Kidney epithelial cell (primary cell): ENCODE data around the gene SECTM1. TPM values are rescaled to one million over a fixed set of nuclear protein-coding genes. Genes with fewer than 3 reads are reported as not detected.

Experiments used
- DNase-seq: peaks from one replicate; pipeline ENCODE4 v3.0.0-alpha.2; 2010; ENCODE audit warnings: low read depth
- H3K27me3 ChIP-seq: 2 replicates; pipeline ENCODE4 v1.6.0; 2011; ENCODE audit warnings: low read length; ENCODE audit not compliant: control insufficient read depth, insufficient read depth
- H3K36me3 ChIP-seq: 2 replicates; pipeline ENCODE4 v1.5.1; 2011; ENCODE audit warnings: low read length; ENCODE audit not compliant: control insufficient read depth, insufficient read depth
- H3K4me3 ChIP-seq: 2 replicates; pipeline ENCODE4 v1.5.1; 2011; ENCODE audit warnings: low read depth, mild to moderate bottlenecking, control low read depth, low read length
- CTCF ChIP-seq: IDR thresholded peaks from 2 replicates; pipeline ENCODE4 v1.5.1; 2011; ENCODE audit warnings: mild to moderate bottlenecking, moderate library complexity, low read length, control low read depth, inconsistent platforms; ENCODE audit not compliant: insufficient read depth, poor library complexity, severe bottlenecking
- total RNA-seq: library from RNA; depleted of rRNA; stranded (reverse); fragments of >200 nt; gene quantifications from 2 replicates; pipeline ENCODE4 v1.2.3, GENCODE V29; 2015

SECTM1 gene
- total RNA-seq, 1 donor from 2014 or later = not detected

GRCh38 chr17:82291582-82292250 lies 41.9 kb downstream of the SECTM1 start:
- DNase-seq = no peak
- TF ChIP-seq CTCF = no peak
- no peaks in the 10 kb centered on the region for H3K36me3 ChIP-seq
- peak overlapping the region; percentile 66 for H3K4me3 ChIP-seq
- H3K27me3 ChIP-seq = no peaks in the 10 kb centered on the region

DNA sequence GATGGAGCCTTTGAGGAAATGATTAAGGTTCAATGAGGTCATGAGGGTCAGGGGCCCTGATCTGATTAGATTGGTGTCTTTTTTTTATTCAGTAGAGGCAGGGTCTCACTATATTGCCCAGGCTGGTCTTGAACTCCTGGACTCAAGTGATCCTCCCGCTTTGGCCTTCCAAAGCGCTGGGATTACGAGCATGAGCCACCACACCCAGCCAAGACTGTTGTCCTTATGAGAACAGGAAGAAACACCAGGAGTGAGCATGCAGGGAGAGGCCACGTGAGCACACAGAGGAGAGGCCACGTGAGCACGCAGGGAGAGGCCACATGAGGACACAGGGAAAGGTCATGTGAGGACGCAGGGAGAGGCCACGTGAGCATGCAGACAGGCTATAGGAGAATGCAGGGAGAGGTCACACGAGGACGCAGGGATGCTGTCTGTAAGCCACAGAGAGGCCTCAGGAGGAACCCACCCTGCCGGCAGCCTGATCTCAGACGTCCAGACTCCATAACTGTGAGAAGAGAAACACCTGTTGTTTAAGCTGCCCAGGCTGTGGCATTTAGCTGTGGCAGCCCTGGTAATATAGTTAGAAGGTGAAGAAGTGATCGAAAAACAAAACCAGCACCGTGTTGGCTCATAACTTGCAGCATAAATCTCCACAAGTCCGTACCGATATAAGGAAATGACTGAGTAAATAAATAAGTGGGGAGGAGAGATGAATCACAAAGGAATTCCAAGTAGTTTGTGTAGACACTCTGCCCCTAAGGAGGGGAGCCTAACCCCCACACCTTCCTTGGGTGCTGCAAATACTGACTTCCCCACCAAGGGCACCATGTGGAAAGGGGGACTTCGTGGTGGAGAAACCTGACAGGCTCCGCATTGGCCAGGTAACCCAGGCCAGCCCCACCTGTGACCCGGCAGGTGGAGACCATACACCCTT lies 45.4 kb downstream of the SECTM1 start:
- no peak for DNase-seq
- Histone ChIP-seq H3K27me3 (no peaks in the 10 kb centered on the region), H3K36me3 (no peaks in the 10 kb centered on the region), H3K4me3 (no peak overlapping the region)
- no peak for TF ChIP-seq CTCF

DNA sequence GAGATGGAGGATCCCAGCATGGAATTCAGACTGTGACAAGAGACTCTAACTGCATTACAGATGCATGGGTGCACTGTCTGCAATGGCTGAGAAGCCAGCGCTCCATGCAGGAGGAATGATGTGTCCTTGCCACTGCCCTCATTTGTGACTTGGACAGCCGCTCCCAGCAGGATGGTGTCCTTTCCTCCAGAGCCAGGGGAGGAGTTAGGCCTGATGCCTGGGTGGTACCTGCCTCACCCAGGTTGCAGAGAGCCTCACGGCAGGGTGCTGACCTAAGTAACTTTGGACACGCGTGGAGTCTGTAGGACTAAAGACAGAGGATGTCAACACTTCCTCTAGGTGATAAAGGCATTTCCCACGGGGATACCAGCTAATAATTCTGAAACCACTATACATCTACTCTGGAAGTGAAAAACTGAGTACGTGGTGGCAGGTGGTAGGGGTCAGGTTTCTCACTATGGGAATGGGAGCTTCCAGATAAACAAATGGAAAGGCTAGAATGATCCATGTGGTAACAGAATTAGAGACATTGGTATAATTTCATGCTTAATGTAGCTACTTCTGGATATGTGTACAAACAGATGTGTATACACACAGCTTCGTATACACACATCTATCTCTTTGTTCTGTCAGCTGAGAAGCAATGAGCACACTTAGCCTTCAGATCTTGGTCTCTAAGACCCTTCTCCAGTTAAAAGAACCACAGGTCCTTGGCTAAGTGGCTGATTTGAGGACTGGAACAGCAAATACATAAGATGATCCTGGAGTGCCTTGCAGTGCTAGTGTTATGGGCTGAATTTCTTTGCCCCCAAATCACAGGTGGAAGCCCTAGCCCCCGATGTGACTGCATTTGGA lies 46.3 kb downstream of the SECTM1 start:
- no peak for TF ChIP-seq CTCF
- Histone ChIP-seq H3K4me3 (no peak overlapping the region), H3K27me3 (no peaks in the 10 kb centered on the region), H3K36me3 (no peaks in the 10 kb centered on the region)
- DNase-seq = no peak

DNA sequence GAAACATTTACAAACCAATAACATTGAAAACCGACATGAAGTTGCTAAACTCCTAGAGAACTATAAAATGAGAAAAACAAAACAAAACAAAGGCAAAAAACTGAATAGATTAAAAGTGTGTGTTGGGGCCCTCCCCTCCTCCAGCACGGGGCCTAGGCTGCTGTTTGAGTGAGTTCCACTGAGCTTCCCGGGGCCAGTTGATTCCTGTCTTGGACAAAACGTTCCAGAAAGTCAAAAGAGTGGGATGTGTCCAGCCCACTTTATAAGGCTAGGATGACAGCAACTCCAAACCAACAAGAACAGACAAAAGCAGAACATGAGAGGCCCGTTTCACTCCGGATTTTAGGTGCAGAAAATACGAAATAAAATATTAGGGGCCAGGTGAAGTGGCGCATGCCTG lies 48.4 kb downstream of the SECTM1 start:
- no peak for TF ChIP-seq CTCF
- Histone ChIP-seq H3K27me3 (no peaks in the 10 kb centered on the region), H3K4me3 (no peak overlapping the region), H3K36me3 (no peaks in the 10 kb centered on the region)
- no peak for DNase-seq

DNA sequence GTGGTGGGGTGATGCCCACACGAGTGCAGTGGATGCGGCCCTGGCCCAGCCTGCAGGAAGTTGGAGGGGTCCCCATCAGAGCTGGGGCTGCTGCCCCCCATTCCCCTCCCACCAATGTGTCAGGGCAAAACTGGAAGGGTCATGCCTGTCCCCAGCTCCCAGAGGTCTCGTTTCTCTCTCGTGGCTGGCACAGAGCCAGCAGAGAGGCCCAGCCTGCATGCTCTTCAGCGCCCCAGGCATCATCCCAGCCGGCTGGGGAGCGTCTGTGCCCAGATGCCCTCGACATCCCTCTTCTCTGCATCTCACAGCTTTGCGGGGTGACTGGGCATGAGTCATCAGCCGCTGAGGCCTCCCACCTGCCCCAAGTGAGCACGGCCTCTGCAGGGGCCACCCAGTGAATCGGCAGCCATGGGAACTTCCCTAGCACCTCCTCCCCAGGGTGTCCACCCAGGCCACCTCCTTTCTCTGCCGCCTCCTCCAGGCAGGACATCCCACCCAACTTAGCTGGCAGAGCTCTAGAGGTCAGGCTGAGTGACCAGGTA lies 50.3 kb downstream of the SECTM1 start:
- TF ChIP-seq CTCF = no peak
- no peaks in the 10 kb centered on the region for H3K36me3 ChIP-seq
- no peak overlapping the region for H3K4me3 ChIP-seq
- no peak for DNase-seq
- no peaks in the 10 kb centered on the region for H3K27me3 ChIP-seq
